Adrenal gland (tissue), 12 donors: Measurements from ENCODE around the gene STK39. TPM values are rescaled to one million over a fixed set of nuclear protein-coding genes. Genes with fewer than 3 reads are reported as not detected.

Experiments
- DNase-seq, 7 donors: peaks; one replicate each; pipeline ENCODE4 v3.0.0-alpha.2; 2019 to 2020
- H3K27ac ChIP-seq, 5 donors: fragments of 200-600 bp; sonication (generic) in 4 of 5; 1 replicate in 3 of 5; 2 replicates in 2 of 5; pipeline versions ENCODE4 v1.5.1 to v1.8.0; 2016 to 2020; ENCODE audit warnings: mild to moderate bottlenecking in 1 of 5
- H3K27me3 ChIP-seq: fragments of 200-600 bp; 2 replicates; pipeline ENCODE4 v1.8.0; 2021
- H3K36me3 ChIP-seq, 2 donors: fragments of 200-600 bp; replicated peaks in 1 of 2; 1 replicate in 1 of 2; 2 replicates in 1 of 2; pipeline versions ENCODE4 v1.5.1 to v1.8.0; 2018 to 2022
- H3K4me1 ChIP-seq, 2 donors: fragments of 200-600 bp; replicated peaks in 1 of 2; 1 replicate in 1 of 2; 2 replicates in 1 of 2; pipeline versions ENCODE4 v1.5.1 to v1.8.0; 2018 to 2021
- H3K4me3 ChIP-seq, 4 donors: fragments of 200-600 bp; sonication (generic) in 3 of 4; one replicate each; pipeline ENCODE4 v1.5.1; 2016 to 2018
- H3K9me3 ChIP-seq, 3 donors: fragments of 200-600 bp; sonication (generic) in 1 of 3; replicated peaks in 1 of 3; 1 replicate in 2 of 3; 2 replicates in 1 of 3; pipeline versions ENCODE4 v1.5.1 to v1.8.0; 2016 to 2021
- POLR2A ChIP-seq, 2 donors: fragments of 450-650 bp; IDR thresholded peaks; one replicate each; pipeline ENCODE4 v1.6.1; 2017; ENCODE audit warnings: antibody characterized with exemption in 2 of 2, mild to moderate bottlenecking in 2 of 2, moderate library complexity in 1 of 2
- WGBS, 4 donors: extraction: QIAGEN DNeasy Blood & Tissue Kit in 2 of 4; methylation state at CpG; one replicate each; pipeline versions ENCODE4 v1.1.5 to v1.1.7; 2013 to 2017; 5-methylcytosine and 5-hydroxymethylcytosine counted together
- intact Hi-C, 2 donors: fragments of 100-400 bp; cut with DNase I; formaldehyde crosslinking; loops; one replicate each; pipeline versions ENCODE4 v1.14.1 to v1.15.0; 2022 to 2023
- polyA plus RNA-seq, 3 donors: library from polyadenylated mRNA; stranded (reverse); fragments of 200-250 nt in 2 of 3; fragments of 350-450 nt in 1 of 3; fragmentation: Illumina TruSeq in 1 of 3; extraction: RNeasy Lipid Tissue Mini Kit (QIAGEN cat#74804) in 1 of 3; gene quantifications; one replicate each; pipeline ENCODE4 v1.2.3, GENCODE V29; 2013 to 2014
- total RNA-seq, 9 donors: library from RNA; depleted of rRNA in 4 of 9; stranded (reverse); fragments of >200 nt in 4 of 9; fragments of 120-200 nt in 1 of 9; fragmentation: NEBNext Ultra II Directional in 1 of 9; extraction: Animal tissue kit (Norgen Biotek cat#: 25700) in 1 of 9; gene quantifications; one replicate each; pipeline versions ENCODE4 v1.1.0 to v1.2.4, GENCODE V29; 2013 to 2023
- TF ChIP-seq, protein P1 (sequence below), 6 experiments: fragments of 450-650 bp in 4 of 6; fragments of 200-600 bp in 2 of 6; sonication (generic) in 1 of 6; IDR thresholded peaks; 1 replicate in 5 of 6; 2 replicates in 1 of 6; pipeline versions ENCODE4 v1.5.1 to v1.8.0; 2016 to 2021; ENCODE audit warnings: antibody characterized with exemption in 6 of 6, mild to moderate bottlenecking in 2 of 6, moderate library complexity in 1 of 6
- donor health status: healthy with polysubstance abuse.
- donor health status: Bipolar disorder and iron deficiency.
- donor health status: DM: yes; HTN: yes; CAD: no.
- donor health status: DM: no; HTN: no; CAD: no.
- donor health status: DM: no; HTN: no; CAD: no.
- donor health status: DM: yes; HTN: yes; CAD: no.

Gene STK39
- total and polyA plus RNA-seq, 12 donors = 2.4 to 11.1 (median 5.8) TPM

DNA sequence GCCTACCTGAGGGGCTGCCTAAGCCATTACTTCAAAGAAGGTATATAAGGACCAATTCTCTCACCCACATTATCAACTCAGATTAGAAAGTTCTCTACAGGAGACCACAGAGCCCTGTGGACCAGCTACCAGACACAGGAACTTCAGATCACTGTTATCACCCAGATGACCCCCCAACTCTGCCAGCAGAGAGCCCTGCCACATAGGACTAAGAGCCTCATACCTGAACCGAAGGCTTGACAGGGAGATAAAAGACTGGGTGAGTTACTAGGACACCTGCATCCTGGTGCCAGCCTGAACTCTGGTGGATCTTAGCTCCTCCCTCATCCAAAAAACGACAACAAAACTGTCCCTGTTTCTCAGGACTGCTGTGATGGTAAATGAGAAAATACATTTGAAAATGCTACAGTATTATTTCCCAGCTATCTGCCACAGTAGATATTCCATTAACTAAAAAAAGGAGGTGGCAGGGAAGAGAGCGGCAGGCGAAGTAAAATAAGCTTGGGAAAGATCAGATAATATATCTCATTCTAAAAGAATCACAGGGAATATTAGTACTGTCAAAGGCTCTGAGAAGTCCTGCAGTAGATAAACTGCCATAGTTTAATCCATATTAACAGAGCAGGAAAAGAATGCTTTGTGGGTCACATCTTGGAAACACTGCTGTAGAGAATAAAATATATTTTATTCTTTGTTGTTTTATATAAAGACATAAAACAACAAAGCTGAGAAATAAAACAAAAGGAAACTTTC is 79.7 kb downstream of the STK39 start:
- H3K4me1 ChIP-seq = peaks cover 0 to 15% of the 10 kb centered on the region in 2 donors
- no peaks in the 10 kb centered on the region for H3K36me3 ChIP-seq
- H3K4me3 ChIP-seq = no peak overlapping the region
- H3K9me3 ChIP-seq = no peaks in the 10 kb centered on the region
- intact Hi-C loops = no loop called here
- no peaks in the 10 kb centered on the region for H3K27me3 ChIP-seq
- no peak for TF ChIP-seq POLR2A (IDR thresholded peaks at IDR 0.05)
- TF ChIP-seq, protein P1, sequence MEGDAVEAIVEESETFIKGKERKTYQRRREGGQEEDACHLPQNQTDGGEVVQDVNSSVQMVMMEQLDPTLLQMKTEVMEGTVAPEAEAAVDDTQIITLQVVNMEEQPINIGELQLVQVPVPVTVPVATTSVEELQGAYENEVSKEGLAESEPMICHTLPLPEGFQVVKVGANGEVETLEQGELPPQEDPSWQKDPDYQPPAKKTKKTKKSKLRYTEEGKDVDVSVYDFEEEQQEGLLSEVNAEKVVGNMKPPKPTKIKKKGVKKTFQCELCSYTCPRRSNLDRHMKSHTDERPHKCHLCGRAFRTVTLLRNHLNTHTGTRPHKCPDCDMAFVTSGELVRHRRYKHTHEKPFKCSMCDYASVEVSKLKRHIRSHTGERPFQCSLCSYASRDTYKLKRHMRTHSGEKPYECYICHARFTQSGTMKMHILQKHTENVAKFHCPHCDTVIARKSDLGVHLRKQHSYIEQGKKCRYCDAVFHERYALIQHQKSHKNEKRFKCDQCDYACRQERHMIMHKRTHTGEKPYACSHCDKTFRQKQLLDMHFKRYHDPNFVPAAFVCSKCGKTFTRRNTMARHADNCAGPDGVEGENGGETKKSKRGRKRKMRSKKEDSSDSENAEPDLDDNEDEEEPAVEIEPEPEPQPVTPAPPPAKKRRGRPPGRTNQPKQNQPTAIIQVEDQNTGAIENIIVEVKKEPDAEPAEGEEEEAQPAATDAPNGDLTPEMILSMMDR (IDR thresholded peaks at IDR 0.05) = no peak
- 90 to 97% (median 94%) methylated on average over 4 of the region's 4 CpGs for WGBS, 4 donors
- no peak for DNase-seq
- no peak overlapping the region for H3K27ac ChIP-seq

DNA sequence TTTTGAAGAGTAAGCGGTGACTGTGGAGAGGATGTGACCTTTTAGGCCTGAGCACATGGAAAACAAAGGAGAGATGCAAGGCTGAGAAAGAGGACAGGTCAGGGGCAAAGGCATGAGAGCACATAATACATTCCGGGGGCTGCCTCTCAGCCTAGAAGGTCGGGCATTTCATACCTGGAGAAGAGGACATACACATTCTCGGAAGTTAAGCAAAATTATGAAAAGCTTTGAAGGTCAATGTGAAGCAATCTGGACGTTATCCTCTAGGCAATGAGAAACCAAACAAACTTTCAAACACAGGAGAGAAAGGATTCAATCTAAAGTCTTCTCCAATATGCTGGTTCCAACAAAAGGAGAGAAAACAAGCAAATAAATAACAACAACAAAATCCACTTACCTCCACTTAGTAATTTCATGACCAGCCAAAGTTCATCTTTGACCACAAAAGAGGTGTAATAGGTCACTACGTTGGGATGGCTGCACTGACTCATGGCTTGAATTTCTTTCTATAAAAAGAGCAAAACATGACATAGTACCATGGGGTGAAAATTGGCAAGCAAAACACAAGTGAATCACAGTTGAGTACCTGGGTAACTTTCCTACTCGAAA is 80.4 kb downstream of the STK39 start:
- H3K4me1 ChIP-seq = peaks cover 0 to 15% of the 10 kb centered on the region in 2 donors
- DNase-seq = no peak
- no peak overlapping the region for H3K27ac ChIP-seq
- 75 to 84% (median 79%) methylated on average over 7 of the region's 7 CpGs for WGBS, 4 donors
- H3K27me3 ChIP-seq = no peaks in the 10 kb centered on the region
- H3K9me3 ChIP-seq = no peaks in the 10 kb centered on the region
- H3K4me3 ChIP-seq = no peak overlapping the region
- TF ChIP-seq POLR2A (IDR thresholded peaks at IDR 0.05) = no peak
- TF ChIP-seq, protein P1 (IDR thresholded peaks at IDR 0.05) = no peak
- H3K36me3 ChIP-seq = no peaks in the 10 kb centered on the region
- intact Hi-C loops = no loop called here

DNA sequence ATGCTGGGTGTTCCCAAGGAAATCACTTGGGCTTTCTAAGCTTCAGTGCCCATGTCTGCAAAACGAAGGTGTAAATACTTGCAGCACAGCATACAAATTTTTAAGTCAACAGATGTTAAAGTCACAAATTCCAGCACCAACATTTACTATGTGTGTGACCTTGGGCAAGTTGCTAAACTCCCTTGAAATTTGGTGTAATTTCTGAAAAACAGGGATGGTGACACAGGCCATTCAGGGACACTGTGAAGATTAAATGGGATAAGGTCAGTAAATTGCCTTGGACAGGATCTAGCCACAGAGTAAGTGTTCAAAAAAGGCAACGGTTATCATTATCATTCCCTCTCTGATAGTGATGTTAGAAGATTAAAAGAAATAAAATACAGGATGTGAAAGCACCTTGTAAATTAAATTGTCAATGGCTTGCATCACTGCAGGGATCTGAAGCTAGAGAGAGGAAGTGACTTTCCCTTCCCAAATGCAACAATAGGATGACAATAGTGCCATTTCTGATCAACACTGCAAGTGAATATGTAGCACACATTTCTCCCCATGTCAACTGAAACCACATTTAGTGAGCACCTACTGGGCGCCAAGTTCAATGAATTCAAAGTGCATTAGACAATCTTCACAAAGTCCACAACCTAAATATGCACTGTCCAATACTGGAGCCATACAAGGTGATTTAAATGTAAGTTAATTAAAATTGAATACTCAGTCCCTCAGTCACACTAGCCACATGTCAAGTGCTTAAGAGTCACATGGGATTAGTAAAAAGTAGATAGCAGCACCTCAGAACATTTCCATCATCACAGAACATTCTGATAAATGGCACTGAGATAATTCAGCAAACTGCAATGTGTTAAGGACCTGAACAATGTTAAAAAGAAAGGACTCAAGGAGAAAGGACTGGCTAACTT is 81.2 kb downstream of the STK39 start:
- no peaks in the 10 kb centered on the region for H3K9me3 ChIP-seq
- 62 to 72% (median 64%) methylated on average over 3 of the region's 3 CpGs for WGBS, 4 donors
- no peak overlapping the region for H3K27ac ChIP-seq

More for the DNA sequence above, 81.2 kb downstream of the STK39 start:
- intact Hi-C loops = no loop called here
- no peak overlapping the region for H3K4me3 ChIP-seq
- peaks cover 0 to 15% of the 10 kb centered on the region in 2 donors for H3K4me1 ChIP-seq
- TF ChIP-seq, protein P1 (IDR thresholded peaks at IDR 0.05) = no peak
- TF ChIP-seq POLR2A (IDR thresholded peaks at IDR 0.05) = no peak
- DNase-seq = no peak
- no peaks in the 10 kb centered on the region for H3K27me3 ChIP-seq
- H3K36me3 ChIP-seq = no peaks in the 10 kb centered on the region
